HK-2 (cell line): Measurements from ENCODE around the gene DPP9.
"Not testable (repeated sequence)": the region's sequence is repeated elsewhere in the genome, so short reads cannot be mapped to it uniquely, and the experiment has no call there.

Experiments used
- DNase-seq: peaks from one replicate; pipeline ENCODE4 v3.0.0-alpha.2; 2018; ENCODE audit not compliant: unreplicated experiment

DPP9 gene

GRCh38 chr19:4688587-4688986, 35.1 kb downstream of the DPP9 start:
- DNase-seq, result no peak

- DNase-seq, result no peak
Observed at GRCh38 chr19:4687396-4687795, 36.2 kb downstream of the DPP9 start.

DNA sequence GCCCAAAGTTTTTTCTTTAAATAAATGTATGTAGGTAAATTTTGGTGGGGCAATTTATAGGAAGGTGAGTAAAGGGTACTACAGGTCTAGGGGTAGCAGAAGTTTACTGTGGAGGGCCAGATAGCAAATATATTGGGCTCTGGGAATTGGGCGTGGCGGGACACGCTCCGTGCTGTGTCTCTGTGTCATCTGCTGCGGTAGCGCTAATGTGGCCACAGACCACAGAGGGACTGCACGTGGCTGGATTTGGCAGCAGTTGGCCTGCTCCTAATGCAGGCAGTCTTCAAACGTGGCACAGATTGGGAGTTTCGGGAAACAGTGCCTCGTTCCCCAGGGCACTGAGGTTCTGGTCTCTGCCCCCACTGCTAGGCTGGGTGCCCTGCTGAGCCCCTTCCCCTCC, 36.9 kb downstream of the DPP9 start:
- DNase-seq, result no peak

GRCh38 chr19:4684312-4685095, 39.1 kb downstream of the DPP9 start:
- DNase-seq, result no peak

GRCh38 chr19:4682417-4683200, 41.0 kb downstream of the DPP9 start:
- no peak for DNase-seq

DNA sequence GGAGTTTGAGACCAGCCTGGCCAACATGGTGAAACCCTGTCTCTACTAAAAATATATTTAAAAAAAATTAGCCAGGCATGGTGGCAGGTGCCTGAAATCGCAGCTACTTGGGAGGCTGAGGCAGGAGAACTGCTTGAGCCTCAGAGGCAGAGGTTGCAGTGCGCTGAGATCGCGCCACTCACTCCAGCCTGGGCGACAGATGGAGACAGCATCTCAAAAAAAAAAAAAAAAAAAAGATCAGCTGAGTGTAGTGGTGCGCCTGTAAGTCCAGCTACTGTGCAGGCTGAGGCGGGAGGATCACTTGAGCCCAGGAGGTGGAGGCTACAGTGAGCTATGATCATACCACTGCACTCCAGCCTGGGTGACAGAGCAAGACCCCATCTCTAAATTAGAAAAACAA, 43.6 kb downstream of the DPP9 start:
- not testable (repeated sequence) for DNase-seq

GRCh38 chr19:4678881-4679790, 44.5 kb downstream of the DPP9 start:
- DNase-seq, result no peak

GRCh38 chr19:4676955-4677731, 46.5 kb downstream of the DPP9 start:
- DNase-seq, result no peak

- no peak for DNase-seq
Observed at GRCh38 chr19:4675346-4675745, 48.3 kb downstream of the DPP9 start.

- DNase-seq, result no peak
Observed at GRCh38 chr19:4673726-4674125, 49.9 kb downstream of the DPP9 start.

DNA sequence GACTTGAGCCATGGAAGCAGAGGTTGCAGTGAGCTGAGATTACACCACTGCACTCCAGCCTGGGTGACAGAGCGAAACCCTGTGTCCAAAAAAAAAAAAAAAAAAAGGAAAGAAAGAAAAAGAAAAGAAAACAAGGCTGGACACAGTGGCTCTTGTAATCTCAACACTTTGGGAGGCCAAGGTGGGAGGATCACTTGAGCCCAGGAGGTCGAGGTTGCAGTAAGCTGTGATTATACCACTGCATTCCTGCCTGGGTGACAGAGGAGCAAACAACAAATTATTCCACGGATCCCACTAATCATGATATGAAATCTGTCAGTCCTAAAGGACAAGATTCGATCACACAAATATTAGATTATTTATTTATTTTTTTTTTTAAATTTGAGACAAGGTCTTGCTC, 50.4 kb downstream of the DPP9 start:
- no peak for DNase-seq

GRCh38 chr19:4671185-4671851, 52.3 kb downstream of the DPP9 start:
- peak; percentile 48 for DNase-seq

- peak; percentile 90 for DNase-seq
Observed at GRCh38 chr19:4669723-4670480, 53.7 kb downstream of the DPP9 start, which contains the start of gene MYDGF. Gene MYDGF (minus strand): TSS chr19:4670342. CDS start chr19:4670334, 8 bp downstream.

GRCh38 chr19:4664642-4665041, 59.0 kb downstream of the DPP9 start:
- DNase-seq, result no peak

GRCh38 chr19:4662812-4663211, 60.8 kb downstream of the DPP9 start:
- DNase-seq, result no peak

DNA sequence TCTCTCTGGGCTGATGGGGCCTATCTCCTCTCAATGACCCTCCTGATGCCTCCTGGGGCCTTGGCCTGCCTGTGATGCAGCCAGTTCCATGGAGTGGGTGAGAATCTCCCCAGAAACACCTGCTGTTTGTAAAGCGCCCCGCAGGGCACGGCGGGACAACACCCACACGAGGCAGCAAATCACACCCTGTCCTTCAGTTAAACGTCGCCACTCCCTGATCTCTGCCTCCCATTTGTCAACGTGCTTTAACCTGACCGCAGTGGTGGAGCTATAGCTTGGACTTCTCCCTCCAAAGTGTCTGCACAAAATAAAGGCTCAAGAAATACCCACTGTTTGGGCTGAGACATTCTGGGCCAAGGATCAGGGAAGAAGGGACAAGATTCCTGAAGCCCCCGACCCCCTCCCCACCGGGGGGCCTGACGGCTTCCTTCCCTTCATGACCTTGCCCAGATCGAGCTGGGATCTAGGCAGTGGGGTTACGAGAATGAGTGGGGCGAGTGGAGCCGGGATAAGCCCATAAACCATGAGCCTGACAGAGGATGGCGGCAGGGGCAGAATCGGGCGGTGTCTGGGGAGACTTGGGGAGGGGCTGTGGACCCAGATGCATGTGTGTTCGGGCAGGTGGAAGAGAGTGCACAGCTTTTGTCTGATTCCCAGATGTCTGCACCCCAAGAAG, 61.5 kb downstream of the DPP9 start:
- DNase-seq, result no peak

DNA sequence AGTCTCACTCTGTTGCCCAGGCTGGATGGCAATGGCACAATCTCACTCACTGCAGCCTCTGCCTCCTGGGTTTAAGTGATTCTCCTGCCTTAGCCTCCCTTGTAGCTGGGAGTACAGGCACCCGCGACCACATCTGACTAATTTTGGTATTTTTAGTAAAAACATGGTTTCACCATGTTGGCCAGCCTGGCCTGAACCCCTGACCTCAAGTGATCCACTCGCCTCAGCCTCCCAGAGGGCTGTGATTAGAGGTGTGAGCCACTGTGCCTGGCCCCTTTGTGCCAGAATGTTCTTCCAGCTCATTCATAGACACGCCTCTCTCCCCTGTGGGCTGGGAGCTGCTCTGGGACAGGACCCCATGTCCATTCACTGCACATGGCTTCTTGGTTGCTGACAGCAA, 62.6 kb downstream of the DPP9 start:
- no peak for DNase-seq

- no peak for DNase-seq
Observed at GRCh38 chr19:4660181-4660791, 63.4 kb downstream of the DPP9 start.

- no peak for DNase-seq
Observed at GRCh38 chr19:4657835-4658234, 65.8 kb downstream of the DPP9 start.
